Activated CD4-positive, alpha-beta T cell treated with anti-CD3 and anti-CD28 coated beads, Interleukin-2, amount 50 U/mL, for 24 hours (primary cell): Measurements from ENCODE around the gene MORC1.
A peak's percentile ranks its signal among the peaks of the same experiment; 100 is the strongest.

Experiments used
- DNase-seq, 2 donors: peaks; one replicate each; pipeline ENCODE4 v3.0.0-alpha.2; 2020; ENCODE audit warnings: low read depth in 1 of 2, low spot score in 1 of 2

The MORC1 gene

GRCh38 chr3:109033000-109033660, 84.8 kb downstream of the MORC1 start:
- DNase-seq = no peak

- DNase-seq = no peak
Observed at GRCh38 chr3:109028753-109029152, 89.2 kb downstream of the MORC1 start.

GRCh38 chr3:109026821-109027220, 91.1 kb downstream of the MORC1 start:
- no peak for DNase-seq

- DNase-seq = no peak
Observed at GRCh38 chr3:109025896-109026295, 92.0 kb downstream of the MORC1 start.

DNA sequence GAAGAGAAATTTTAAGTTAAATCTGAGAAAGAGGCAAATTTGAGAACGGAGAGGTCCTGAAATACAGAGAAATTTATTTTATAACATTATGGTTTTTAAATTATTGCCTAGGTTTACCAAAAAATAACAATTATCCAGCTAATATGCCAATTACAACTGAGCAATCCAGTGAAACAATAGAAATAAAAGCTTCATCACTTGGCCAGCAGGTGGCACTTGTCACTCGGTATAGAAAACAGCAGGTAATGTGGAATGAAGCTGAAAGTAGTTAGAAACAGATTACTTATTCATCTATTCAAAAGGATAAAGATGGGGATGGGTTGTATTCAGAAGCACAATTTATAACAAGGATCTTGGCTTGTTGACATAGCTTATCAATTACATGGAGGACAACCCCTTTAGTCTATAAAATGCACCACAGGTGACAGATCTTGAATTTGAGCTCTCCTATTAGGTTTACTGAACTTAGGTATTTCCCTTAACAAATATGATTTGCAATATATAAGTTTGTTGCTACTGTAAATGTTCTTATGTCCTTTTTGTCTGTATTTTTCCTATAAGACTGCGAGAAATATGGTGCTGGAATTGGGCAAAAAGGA, 94.2 kb downstream of the MORC1 start:
- peak in 1 of 2 donors; percentile 17 for DNase-seq

DNA sequence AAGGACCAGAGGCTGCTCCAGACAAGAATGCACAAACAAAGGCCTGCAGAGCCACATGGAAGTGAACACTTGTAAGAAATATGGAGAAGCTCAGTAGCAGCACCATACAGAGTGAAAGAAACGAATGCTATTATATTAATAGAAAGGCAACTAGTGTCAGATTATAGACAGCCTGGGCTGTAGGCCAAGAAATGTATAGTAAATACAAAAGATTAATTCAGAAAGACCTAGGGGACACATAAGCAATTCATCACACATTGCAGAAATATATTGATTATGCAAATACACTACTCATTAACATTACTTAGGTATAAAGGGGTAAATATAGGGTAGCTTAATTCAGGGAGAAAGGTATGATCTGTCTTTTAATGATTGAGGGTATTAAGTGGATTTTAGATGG, 94.8 kb downstream of the MORC1 start:
- DNase-seq = no peak

- DNase-seq = no peak
Observed at GRCh38 chr3:109021556-109021955, 96.4 kb downstream of the MORC1 start.

DNA sequence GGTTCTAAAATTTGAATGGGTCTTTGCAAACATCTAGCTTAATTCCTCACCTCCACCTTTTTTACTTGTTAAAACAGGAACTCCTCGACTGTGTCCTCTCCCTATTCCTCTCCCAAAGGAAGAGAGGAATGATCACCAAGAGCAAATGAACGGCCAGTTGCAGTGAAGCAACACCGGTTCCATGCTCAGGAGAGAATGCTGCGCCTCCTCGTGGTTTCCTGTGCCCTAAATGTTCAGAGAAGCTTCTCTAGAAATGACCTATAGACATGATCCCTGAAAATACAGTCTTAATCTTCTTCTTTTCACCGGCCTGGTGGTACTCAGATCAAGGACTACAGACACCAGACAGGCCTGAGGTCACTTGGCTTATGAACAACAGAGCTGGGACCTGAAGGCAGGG, 99.1 kb downstream of the MORC1 start:
- no peak for DNase-seq

- no peak for DNase-seq
Observed at GRCh38 chr3:109005443-109005842, 112.5 kb downstream of the MORC1 start.

- no peak for DNase-seq
Observed at GRCh38 chr3:108998436-108998835, 119.5 kb downstream of the MORC1 start.

GRCh38 chr3:108985844-108986243, 132.1 kb downstream of the MORC1 start:
- no peak for DNase-seq

- DNase-seq = no peak
Observed at GRCh38 chr3:108983051-108983450, 134.9 kb downstream of the MORC1 start.

GRCh38 chr3:108976058-108976457, 141.9 kb downstream of the MORC1 start:
- DNase-seq = no peak

GRCh38 chr3:108973019-108973418, 144.9 kb downstream of the MORC1 start:
- no peak for DNase-seq

GRCh38 chr3:108972482-108972881, 145.5 kb downstream of the MORC1 start:
- DNase-seq = no peak

DNA sequence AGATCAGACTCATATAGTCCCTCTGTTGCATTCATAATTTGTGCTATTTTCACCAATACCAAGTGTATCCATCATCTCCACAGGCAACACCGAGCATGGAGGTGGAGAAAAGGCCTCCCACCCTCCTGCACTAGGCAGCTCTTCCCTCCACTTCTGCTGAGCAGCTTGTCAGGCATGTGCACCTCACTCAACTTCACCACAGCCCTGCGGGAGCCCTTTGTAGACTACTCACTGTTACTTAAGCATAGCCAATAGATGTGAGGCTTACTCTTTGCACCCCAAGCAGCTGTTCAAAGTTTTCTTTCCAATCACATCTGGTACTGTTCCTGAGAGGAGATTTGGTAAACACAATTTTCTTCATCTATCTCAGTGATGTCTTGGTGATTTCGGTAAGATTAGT, 147.4 kb downstream of the MORC1 start:
- no peak for DNase-seq

- DNase-seq = no peak
Observed at GRCh38 chr3:108966773-108967172, 151.2 kb downstream of the MORC1 start.

GRCh38 chr3:108959017-108959416, 158.9 kb downstream of the MORC1 start:
- no peak for DNase-seq

DNA sequence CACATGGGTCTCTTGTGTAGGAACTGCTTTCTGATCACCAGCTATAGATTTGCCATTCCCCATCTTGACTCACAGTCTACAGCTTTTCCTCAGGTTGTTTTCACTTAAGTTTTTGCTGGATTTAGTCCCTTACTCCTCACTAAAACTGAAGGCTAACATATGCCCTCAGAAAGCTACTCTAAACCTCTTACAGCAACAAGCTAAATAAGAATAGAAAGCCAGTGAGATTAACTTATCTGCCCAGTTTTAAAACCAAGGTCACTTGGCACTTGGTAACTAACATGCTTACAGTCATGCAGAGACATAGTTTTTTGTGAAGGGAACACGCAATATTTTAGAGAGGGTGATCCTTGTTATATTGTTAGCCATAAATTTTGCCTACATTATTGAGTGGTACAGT, 164.2 kb downstream of the MORC1 start, which contains the start of gene GUCA1C:
Gene GUCA1C, minus strand, starts transcription at position 180 of the 400 bp plus-strand sequence. Its CDS starts 117 bp downstream, at position 63.
- DNase-seq = no peak

DNA sequence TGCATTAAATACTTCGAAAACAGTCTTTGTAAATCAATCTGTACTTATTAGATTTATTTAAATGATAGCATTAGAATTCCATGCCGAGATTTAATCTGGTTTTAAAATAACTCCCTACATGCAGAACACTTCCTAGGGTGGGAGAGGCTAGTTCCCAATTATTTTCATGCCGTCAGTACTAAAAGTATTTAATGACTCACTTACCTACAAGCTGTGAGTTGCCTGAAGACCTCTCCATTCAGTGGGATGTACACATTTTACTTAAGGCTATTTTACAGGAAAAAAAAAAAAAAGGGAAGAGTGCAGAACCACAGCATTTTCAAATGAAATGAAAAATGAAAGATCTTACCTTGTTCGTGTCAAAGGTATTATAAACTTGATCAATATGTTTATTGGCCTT, 164.7 kb downstream of the MORC1 start:
- DNase-seq = no peak

DNA sequence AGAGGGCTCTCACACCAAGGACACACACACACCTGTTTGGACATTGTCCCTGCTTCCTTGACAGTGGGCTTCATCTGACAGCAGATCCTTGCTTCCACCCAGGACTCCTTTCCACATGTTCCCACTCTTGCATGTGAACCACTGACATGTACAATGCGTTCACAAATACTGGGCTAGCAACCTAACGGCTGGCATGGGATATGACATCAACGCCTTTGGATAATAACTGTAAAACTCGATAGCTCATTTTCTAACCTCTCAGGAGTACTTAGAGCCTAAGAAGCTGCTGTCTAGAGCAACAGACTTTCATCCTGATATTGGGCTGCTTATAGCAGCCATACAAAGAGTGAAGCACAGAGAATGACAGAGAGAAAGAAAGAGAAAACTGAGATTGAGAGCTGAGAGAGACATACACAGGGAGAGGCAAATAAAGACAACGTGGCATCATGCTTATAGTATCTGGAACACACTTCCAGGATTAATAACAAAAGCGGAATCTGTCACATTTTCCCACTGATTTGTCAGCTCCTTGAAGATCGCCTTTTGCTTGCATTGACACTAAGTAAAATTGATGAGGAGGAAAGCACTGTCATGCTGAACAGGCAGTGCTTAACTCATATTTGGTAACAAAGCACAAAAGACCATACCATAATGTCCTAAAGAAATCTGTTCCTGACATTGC, 166.0 kb downstream of the MORC1 start:
- DNase-seq = no peak

DNA sequence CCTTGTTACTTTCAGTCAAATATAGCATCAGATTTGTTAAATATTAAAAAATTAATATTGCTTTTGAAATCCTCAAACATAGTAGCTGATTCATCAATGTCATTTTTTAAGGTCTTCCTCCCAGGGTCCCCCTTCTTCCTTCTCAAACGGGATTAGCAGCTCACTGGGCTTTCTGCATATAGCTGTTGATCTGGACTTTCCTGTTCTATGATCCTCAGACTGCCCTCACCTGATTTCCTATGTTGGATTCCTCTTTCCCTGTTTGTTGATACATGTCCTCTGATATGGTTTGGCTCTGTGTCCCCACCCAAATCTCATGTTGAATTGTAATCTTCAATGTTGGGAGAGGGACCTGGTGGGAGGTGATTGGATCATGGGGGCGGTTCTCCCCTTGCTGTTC, 170.1 kb downstream of the MORC1 start:
- no peak for DNase-seq
